GM19324 (cell line): ENCODE data around the gene NCLN.
"Not testable (repeated sequence)": the region's sequence is repeated elsewhere in the genome, so short reads cannot be mapped to it uniquely, and the experiment has no call there.

Source experiments
- ATAC-seq: cut with Tn5 transposase; IDR thresholded peaks from one replicate; pipeline ENCODE4 v1.9.1; 2021; ENCODE audit warnings: mild to moderate bottlenecking, moderate library complexity; ENCODE audit not compliant: unreplicated experiment, low FRiP score

NCLN gene

DNA sequence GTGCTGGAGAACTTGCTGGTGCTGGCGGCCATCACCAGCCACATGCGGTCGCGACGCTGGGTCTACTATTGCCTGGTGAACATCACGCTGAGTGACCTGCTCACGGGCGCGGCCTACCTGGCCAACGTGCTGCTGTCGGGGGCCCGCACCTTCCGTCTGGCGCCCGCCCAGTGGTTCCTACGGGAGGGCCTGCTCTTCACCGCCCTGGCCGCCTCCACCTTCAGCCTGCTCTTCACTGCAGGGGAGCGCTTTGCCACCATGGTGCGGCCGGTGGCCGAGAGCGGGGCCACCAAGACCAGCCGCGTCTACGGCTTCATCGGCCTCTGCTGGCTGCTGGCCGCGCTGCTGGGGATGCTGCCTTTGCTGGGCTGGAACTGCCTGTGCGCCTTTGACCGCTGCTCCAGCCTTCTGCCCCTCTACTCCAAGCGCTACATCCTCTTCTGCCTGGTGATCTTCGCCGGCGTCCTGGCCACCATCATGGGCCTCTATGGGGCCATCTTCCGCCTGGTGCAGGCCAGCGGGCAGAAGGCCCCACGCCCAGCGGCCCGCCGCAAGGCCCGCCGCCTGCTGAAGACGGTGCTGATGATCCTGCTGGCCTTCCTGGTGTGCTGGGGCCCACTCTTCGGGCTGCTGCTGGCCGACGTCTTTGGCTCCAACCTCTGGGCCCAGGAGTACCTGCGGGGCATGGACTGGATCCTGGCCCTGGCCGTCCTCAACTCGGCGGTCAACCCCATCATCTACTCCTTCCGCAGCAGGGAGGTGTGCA lies 6.6 kb upstream of the NCLN start:
- ATAC-seq = peak; percentile 19

DNA sequence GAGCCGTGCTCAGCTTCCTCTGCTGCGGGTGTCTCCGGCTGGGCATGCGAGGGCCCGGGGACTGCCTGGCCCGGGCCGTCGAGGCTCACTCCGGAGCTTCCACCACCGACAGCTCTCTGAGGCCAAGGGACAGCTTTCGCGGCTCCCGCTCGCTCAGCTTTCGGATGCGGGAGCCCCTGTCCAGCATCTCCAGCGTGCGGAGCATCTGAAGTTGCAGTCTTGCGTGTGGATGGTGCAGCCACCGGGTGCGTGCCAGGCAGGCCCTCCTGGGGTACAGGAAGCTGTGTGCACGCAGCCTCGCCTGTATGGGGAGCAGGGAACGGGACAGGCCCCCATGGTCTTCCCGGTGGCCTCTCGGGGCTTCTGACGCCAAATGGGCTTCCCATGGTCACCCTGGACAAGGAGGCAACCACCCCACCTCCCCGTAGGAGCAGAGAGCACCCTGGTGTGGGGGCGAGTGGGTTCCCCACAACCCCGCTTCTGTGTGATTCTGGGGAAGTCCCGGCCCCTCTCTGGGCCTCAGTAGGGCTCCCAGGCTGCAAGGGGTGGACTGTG lies 5.9 kb upstream of the NCLN start:
- no peak for ATAC-seq

DNA sequence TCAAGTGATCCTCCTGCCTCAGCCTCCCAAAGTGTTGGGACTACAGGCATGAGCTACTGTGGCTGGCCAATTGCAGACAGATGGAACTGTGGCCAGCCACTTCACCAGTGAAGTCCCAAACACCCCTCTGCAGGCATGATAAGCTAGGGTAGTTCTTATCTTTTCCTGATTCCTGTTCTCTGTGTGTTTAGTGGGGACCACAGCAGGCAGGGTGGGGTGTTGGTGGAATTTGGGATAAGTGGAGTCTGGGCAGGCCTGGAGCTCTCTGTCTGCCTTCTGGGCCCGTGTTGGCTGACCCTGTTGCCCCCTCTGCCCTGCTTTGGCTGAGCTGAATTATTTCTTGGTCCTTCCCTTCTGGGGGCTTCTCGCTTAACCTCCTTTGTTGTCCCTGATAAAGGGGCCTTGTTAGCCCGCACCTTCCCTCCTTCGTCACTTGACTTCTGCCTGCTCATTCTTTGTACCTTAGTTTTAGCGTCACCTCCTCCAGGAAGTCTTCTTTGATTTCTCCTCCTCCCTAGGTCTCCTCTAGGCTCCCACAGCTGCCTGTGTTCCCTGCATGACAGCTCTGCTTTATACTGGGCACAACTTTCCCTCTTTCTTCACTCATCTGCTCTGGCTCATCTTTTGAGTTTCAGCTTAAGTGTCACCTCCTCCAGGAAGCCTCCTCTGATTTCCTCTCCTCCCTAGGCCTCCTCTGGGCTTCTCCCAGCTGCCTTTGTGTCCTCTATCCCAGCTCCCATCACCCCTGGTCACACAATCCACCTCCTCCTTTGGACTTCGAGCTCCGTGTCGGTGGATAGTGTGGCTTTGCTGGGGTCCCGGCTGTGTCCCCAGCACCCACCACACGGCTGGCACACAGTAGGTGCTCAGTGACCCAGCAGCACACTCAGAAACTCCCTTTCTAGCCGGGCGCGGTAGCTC lies 1.7 kb upstream of the NCLN start:
- no peak for ATAC-seq

DNA sequence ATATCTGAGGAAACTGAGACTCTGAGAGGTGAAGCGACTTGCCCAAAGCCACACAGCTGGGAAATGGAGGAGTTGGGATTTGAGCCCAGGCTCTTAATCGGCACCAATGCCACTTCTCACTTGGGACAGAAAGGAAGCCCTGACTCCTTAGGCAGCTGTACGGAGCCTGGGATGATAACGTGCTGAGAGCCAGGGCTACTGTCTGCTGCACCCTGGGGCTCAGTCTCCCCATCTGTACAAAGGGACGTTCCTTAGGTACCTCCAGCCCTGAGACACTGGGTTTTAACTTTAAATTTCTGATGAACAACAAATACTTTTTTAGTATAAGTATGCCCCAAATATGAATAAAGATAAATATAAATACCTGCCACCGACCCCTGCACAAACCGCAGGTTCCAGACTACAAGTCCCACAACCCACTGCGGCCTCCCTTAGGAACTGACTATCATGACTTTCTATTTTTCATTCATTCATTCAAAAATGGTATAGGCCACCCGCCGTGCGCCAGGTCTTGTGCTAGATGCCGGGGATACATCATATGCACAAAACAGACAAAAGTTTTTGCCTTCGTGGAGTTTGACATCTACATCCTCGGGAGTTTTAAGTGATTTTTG lies 776 bp upstream of the NCLN start:
- ATAC-seq = peak; percentile 15

DNA sequence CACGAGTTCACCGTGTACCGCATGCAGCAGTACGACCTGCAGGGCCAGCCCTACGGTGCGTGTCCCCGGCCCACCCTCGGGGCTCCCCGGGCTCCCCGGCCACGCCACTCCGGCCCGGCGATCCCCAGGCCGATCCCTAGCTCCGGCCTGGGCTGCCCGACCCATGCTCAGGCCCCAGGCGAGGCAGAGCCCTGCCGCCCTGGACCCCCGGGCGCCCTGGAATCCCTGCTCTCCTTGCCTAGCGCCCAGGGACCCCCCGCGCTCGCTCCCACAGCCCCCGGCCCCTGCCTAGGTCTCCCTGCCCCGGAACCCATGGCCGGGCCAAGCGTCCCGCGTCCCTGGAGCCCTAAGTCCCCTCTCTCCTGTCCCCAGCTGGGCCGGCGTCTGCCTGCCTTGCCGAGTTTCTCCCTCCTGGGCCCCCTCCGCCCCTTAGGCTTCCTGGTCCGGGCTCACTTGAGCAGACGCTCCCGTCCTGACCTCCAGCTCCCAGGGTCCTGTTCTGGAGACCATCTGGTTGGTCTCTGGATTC lies 494 bp downstream of the NCLN start:
- ATAC-seq = no peak

DNA sequence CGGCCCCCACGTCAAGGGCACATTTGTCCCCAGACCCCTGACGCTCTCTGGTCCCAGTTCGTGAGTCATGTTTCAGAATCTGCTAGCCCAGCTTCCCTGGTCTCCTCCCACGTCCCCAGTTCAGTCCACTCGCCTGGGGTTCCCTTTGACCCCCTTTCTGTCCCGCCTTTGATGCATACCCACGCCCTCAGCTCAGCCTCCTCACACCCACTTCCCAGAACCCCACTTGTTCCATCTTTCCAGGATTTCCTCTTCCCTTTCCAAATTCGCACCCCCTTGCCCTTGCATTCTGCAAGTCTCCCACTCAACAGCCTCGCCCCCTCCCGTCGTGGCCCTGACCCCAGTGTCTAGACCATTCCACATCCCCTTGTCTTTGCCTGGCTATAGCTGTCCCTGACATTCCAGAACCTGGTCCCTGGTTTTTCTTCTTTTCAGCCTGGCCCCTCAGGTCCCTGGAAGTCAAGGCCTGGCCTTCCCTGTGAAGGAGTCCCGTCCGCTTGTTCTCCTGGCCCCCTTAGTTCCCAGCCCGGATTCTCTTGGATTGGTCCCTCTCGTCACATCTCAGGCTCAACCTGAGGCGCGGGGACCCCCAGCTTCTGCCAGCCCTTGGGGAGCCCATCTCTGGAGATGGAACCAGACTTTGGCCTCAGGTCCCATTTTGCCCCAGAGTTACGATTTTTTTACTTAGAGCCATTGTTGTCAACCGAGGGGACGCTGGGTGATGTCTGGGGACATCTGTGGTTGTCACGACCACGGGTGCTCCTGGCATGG lies 1.3 kb downstream of the NCLN start:
- ATAC-seq = no peak

DNA sequence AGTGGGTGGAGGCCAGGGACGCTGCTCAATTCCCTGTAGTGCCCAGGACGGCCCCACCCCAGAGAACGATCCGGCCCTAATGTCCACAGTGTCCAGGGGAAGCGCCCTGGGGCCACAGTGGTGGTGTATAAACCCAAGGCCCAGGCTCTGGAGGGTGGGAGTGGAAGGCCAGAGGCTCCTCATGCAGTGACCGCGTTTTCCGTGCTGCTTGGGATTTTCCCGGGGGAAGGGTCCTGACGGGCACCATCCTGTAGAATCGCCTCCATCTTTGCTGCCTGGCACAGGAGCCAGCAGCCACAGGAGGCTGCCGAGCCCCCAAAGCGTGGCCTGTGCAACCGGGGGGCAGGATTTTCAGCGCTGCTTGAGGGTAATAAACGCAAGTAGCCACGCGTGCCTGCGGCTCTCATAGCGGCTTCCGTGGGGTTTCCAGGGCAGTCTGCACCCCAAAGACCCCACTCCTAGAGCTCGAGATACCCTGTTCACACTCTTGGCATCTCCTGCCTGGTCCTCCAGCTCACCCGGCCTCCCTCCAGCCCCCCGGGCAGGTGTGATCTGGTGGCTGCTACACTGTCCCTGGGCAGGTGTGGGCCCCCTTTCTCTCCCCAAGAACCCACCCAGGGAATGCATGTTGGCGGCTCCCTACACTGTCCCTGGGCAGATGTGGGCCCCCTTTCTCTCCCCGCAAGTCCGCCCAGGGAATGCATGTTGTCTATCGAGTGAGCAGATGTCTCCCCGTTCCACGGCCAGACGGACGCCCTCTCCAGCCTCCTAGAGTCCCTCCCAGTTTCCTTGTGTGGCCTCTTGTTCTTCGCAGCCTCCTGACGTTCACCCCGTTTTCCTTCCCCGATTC lies 2.2 kb downstream of the NCLN start:
- no peak for ATAC-seq

DNA sequence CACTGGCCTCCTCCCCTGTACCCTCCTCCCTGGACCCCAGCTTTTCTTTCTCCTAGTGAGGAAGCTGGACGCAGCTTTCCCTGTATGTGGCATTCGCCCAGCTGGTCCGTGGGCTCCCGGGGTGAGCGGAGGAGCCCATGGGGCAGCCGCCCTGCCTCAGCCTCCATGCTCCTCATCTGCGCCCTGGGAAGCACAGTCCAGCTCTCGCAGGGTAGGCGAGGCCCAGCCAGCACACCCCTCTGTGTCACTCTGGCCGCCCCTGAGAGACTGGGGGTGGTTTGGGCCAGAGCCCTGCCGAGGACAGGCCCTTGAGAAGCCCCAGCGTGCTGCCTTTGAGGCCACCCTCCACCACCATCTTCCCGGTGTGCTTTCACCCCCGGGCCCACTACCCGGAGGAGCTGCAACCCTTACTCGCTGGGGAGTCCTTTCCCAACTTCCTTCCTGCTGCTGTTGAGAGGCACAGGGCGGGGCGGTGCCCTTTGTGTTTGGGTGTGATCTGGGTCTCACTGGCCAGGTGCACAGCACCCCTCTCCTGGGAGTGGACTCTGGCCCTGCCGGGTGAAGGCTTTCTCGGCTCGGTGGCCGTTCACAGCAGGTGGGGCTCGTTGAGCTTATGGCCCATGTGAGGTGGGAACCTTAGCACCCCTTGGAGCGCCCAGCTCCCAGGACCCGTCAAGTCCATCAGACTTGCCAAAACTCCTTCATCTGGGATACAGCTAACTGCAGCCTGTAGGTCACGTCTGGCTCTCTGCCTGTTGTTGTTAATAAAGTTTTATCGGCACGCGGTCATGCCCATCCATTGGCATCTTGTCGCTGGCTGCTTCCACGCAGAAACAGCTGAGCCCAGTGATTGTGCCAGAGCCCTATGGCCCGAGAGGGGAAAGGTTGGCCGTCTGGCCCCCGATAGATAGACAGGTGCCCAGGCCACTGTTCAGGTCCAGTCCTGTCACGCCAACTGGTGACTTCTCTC lies 3.2 kb downstream of the NCLN start:
- ATAC-seq = no peak

DNA sequence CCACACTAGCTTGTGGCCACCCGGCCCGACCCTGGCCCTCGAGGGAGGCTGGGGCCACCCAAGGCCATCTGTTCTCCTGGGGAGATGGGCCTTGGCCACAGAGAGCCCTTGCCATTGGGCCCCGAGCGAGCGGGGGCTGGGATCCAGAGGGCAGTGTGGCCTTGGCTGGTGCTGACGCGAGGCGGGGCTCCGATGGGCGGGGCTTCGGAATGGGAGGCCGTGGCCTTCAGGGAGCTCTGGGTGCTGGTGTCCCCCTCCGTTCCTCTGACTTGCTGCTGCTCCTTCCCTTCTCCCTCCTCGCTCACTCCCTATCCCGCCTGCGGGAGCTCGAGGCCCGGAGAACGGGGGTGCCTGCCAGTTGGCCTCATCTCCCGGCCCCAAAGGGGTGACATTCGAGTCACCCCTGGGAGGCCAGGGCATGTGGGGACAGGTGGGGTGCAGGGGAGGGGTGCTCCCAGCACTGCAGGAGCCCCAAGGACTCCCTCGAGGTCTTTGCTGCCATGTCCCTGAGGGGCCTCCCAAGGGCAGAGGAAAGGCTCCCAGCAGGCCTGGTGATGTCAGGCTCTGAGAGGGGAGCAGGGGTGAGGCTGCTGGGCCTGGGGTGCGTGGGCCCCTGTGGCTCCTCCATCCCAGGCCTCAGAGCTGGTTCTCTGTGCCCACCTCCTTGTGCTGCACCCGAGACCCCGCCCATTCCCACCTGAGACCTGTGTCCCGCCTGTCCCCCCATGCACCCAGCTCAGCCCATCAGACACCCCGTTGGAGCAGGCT lies 4.2 kb downstream of the NCLN start:
- ATAC-seq = no peak

DNA sequence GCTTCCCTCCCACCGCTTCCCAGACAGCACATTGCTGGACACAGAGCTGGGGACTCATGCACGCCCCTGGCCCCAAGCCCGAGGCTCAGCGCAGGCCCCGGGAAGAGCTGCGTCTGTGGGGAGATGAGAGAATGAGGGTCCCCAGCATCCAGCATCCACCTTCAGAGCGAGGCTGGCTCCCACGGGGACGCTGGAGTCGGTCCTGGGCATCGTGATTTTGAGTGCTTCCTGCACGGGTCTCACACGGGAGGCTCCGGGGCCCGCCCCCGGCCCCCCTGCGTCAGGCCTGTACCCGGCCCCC lies 4.7 kb downstream of the NCLN start:
- ATAC-seq = no peak

DNA sequence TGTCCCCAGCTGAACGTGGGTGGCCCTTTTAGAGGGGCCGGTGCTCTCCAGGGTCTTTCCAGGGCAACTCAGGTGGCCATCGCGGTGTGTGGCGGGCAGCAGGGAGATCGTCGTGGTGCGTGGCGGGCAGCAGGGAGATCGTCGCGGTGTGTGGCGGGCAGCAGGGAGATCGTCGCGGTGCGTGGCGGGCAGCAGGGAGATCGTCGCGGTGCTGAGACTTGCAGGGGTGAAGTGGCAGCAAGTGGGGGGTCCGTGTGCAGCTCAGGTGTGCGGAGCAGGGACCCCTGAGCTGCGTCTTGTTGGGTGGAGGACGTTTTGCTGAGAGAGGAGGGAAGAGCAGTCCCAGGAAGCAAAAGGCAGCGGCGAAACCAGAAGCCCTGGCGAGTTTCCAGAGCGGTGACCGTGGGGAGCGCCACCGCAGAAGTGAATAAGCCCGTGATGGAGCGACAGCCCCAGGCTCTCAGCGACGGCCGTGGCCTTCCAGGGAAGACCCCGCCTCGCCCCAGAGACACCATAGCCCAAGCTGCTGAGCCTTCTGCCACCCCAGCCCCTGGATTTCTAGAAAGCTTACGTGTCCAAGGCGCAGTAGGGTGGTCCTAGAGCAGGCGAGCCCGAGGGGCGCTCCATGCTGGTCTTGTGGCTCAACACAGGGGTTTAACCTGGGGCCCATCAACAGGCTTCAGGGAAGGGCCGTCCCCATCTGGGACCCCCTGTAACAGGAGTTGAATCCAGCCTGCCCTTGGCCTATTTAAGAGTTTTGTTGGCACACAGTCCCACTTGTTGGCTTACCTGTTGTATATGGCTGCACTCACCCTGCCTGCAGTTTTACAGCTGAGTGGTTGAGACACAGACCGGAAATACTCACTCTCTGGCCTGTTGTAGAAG lies 5.4 kb downstream of the NCLN start:
- ATAC-seq = no peak

DNA sequence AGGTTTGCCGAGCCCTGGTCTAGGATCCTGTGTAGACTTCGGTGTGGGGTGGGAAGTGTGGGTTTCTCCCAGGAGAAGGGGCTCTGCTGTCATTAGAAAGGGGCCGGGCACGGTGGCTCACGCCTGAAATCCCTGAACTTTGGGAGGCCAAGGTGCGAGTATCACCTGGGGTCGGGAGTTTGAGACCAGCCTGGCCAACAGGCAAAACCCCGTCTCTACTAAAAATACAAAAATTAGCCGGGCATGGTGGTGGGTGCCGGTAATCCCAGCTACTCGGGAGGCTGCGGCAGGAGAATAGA lies 6.0 kb downstream of the NCLN start:
- not testable (repeated sequence) for ATAC-seq

DNA sequence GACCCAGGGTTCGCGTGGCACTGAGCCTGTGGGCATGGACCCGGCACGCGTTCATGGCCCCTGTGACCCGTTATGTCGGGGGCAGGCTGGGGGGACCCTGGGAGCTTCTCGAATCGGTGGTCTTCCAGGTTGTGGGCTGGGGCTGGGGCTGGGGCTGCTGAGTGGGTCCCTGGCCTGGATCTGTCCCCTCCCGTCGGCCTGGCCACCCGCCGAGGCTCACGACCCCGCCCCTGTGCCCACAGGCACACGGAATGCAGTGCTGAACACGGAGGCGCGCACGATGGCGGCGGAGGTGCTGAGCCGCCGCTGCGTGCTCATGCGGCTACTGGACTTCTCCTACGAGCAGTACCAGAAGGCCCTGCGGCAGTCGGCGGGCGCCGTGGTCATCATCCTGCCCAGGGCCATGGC lies 6.5 kb downstream of the NCLN start:
- no peak for ATAC-seq

DNA sequence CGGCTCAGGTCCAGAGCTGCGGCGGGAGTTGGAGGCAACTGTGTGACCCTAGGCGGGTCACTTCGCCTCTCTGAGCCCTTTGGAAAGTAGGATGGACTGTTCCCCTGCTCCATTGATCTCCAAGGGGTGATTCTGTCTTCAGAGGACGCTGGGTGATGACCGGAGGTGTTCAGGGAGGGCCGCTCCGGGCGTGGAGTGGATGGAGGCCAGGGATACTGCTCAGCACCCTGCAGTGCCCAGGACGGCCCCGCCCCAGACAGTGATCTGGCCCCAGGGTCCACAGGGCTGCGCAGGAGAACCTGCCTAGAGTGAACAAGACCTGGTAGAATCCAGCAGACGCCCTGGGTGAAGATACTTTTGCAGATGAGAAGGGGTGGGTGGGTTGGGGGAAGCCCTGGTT lies 7.0 kb downstream of the NCLN start:
- ATAC-seq = no peak

DNA sequence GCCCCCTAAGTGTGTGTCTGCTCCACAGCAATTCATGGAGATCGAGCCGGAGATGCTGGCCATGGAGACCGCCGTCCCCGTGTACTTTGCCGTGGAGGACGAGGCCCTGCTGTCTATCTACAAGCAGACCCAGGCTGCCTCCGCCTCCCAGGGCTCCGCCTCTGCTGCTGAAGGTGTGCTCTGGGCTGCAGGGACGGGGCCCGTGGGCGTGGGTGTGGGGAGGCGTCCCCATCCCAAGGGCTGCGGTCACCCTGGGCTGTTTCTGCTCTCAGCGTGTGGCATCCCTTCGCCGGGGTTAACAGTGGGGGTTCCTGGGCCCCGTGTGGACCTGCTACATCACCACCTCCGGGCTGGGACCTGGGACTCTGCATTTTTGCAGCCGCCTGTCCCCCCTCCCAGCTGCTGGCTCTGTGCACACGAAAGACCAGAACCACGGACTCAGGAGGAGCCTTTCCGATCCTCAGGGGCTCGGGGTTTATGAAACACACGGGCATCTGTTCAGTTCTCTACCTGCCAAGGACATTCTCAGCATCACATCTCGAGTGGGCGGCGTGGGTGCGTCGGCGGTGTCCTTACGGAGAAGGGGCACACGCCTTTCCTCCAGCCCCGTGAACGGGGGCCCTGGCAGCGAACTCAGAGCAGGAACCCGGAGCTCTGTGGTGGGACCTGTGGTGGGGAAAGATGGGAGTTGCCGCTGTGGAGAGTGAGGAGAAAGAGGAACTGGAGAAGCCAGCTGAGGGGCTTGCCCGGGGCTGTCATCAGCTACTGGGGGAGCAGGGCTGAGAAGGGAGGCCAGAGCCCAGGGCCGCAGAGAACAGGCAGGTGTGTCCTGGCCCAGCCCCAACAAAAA lies 7.8 kb downstream of the NCLN start:
- ATAC-seq = no peak
